NCI-H510A (cell line): ENCODE data around the gene ITGB5.

Experiments
- DNase-seq: peaks from one replicate; lab custom pipeline; 2025; lab: John Stamatoyannopoulos, UW

ITGB5 gene, protein sequence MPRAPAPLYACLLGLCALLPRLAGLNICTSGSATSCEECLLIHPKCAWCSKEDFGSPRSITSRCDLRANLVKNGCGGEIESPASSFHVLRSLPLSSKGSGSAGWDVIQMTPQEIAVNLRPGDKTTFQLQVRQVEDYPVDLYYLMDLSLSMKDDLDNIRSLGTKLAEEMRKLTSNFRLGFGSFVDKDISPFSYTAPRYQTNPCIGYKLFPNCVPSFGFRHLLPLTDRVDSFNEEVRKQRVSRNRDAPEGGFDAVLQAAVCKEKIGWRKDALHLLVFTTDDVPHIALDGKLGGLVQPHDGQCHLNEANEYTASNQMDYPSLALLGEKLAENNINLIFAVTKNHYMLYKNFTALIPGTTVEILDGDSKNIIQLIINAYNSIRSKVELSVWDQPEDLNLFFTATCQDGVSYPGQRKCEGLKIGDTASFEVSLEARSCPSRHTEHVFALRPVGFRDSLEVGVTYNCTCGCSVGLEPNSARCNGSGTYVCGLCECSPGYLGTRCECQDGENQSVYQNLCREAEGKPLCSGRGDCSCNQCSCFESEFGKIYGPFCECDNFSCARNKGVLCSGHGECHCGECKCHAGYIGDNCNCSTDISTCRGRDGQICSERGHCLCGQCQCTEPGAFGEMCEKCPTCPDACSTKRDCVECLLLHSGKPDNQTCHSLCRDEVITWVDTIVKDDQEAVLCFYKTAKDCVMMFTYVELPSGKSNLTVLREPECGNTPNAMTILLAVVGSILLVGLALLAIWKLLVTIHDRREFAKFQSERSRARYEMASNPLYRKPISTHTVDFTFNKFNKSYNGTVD

DNA sequence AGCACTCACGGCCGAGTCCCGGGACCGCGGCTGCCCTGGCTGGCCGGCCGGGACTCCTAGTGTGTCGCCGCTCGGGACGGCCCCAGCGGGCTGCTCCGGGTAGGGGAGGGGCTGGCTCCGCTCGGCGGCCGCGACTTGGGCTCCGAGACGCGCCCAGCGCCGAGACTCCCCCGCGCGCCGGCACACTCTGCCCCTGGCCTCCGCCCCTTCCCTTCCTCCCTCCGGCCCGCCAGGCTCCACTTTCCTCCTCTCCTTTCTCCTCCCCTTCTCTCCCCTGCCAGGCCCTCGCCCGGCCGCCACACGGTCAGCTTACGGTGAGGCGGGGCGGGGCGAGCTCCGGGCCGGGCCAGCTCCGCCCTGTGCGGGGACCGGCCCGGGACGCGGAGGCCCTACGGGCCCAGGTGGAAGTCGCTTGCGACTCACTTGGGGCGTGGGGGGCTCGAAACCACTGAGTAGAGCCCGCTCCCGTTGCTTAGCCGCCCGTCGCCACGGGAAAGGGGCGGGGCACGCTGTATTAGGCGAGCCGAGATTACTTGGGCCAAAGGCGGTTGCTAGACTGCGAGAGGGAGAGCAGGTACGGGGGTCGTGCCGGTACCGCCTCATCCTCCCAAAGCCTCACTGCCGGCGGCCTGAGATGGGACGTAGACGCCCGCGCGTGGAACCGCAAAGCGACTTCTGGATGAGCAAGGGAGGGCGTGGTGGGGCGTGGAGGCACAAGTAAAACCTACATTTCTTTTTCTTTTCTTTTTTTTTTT is at the start of gene ITGB5:
Gene ITGB5 (minus strand): TSS at position 189 of the 755 bp plus-strand sequence. CDS start 365 bp downstream, outside the sequence.
- peak; percentile 48 for DNase-seq

GRCh38 chr3:124935794-124936542 is 48.8 kb upstream of the ITGB5 start:
- DNase-seq, result no peak

DNA sequence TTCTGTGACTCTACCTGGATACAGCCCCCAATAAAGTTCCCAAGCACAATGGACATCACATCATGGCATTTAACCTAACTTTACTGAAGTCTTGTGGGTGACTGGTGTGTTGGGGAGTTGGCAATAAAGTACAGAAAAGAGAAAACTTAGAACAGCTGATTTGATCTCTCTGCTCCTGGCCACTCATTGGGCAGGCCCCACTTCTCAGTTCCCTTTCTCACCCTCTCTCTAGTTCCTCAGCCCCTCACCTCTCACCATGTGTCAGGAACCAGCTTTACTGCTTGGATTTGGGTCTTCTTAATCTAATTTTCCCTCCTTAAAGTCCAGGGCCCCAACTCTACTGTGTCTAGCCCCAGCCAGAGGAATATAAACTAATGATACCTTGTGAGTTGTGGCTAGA is 48.1 kb upstream of the ITGB5 start:
- DNase-seq, result no peak

DNA sequence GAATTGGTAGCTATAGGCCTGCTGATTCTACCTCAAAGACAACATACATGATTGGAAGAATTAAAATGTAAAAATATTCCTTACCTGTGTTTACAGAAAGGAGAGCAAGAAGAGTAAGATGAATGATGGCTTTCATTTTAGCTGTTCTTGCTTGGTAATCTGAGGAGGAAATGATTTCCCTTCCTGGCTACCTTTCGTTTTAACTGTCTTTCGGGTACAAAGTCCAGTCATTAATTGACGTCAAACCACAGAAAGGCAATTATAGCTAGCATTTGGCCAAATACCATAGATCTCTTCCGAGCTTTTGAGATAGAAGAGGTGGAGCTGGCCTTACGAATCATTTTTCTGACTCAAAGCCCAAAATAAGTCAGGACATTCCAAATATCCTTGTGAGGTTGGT is 47.4 kb upstream of the ITGB5 start, which contains the start of gene MUC13:
Gene MUC13 (minus strand): TSS at position 175 of the 400 bp plus-strand sequence. CDS start 39 bp downstream, at position 136.
- no peak for DNase-seq

GRCh38 chr3:124928333-124929202 is 41.4 kb upstream of the ITGB5 start:
- no peak for DNase-seq

DNA sequence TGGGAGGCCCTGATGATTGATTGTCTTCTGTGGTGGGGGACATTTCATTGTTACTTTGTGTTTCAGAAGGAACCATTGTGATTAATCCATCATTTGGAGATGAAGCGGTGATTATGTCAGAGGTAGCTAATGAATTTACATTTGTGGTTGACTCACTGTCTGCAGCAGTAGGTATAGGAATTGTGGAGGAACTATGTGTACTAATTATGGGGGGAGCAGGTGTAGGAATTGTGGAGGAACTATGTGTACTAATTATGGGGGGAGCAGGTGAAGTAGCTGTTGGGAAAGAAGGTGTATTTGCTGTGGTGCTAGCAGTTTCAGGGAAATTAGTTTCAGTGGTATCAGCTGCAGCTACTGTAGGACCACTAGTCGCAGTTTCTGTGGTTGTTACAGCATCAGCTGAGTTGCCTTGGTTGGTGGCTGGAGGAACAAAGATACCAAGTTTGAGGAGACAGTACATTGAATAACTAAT is 40.4 kb upstream of the ITGB5 start:
- no peak for DNase-seq

DNA sequence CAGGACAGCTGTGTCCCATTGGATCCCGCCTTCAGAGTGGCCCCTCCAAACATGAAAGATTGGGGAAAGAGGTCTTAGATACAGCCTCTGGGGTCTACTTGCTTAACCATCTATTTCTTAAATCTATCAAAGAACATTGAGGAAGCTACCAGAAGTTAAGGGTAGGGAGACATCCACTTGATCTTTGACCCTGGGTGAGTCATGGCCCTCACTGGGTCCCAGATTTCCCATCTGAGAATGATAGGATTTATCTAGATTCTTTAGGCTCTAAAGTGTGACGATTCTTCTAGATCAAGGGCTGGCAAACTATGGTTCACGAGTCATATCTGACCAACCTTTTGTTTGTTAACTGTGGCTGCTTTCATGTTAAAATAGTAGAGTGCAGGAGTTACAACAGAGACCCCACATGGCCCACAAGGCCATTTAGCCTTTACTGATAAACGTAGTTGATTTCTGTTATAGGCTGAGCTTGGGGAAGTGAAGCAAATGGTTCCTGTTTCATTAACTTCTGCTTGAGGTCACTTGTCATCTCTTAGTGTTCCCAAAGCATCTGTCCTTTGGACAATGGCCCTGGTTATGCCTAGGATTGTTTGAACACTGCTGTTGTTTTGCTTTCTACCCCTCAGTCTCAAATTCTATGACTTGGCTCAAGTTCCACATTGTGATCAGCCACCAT is 39.4 kb upstream of the ITGB5 start:
- DNase-seq, result no peak

DNA sequence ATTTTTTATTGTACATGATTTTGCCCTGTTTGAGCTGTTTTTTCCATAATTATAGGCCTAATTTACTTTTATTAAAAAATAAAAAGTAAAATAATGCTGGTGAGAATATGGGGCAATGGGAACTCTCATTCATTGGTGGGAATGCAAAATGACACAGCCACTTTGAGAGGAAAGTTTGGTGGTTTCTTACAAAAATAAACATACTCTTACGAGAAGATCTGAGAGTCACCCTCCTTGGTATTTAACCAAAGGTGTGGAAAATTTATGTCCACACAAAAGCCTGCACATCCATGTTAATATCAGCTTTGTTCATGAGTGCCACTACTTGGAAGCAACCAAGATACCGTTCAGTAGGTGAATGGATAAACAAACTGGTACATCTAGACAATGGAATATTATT is 37.6 kb upstream of the ITGB5 start:
- no peak for DNase-seq

GRCh38 chr3:124923833-124924232 is 36.7 kb upstream of the ITGB5 start:
- no peak for DNase-seq

GRCh38 chr3:124920718-124921117 is 33.6 kb upstream of the ITGB5 start:
- DNase-seq, result no peak

DNA sequence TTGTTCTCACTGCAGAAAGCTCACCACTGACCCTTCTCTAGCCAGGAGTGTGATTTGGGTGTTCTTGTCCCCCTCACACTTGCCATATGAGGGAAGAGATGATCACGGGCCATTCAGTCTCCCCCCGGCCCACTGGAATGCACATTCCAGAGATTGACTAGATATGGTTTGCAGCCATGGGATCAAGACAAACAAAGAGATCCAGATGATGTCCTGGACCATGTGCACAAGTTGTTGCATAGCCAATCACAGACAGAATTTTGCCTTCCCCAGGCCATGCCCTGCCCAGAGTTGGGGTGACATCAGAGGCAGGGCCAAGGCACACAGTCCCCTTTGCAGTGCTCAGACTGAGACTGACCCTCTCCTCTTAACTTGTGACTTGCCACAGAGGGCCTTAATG is 32.6 kb upstream of the ITGB5 start:
- no peak for DNase-seq

DNA sequence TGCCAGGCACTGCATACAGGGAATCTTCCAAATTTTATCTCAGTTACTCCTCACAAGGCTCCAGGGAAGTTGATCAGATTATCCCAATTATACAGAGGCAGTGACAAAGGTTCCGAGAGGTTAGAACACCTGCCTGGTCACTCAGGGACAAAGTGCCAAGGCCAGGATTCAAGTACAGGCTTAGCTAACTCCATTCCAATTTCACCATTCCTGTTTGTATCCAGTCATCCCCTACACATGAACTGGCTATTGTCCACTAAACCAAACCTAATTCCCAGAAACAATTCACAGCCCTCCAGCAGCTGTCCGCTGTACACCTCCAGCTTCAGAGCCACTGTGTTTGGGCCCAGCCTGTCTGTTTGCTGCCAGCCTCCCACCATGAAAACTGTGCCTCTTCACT is 31.4 kb upstream of the ITGB5 start:
- no peak for DNase-seq

- DNase-seq, result no peak
Observed at GRCh38 chr3:124916837-124917409, 29.8 kb upstream of the ITGB5 start.

DNA sequence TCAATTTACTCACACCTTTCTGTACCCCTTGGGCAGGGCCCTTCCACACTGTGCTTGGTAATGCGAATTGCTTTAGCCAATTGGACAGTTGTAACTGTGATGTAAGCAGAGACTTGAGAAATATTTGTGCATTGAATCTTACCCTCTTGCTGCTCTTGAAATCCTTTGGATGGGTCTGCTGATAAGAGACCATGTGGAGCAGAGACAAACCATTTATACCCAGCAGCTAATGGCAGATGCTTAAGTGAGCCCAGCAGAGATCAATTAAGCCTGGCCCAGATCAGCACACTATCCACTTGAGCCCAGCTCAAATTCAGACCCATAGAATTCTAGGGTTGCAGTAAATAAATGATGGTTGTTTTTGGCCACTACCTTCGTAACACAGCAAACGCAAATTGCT is 28.1 kb upstream of the ITGB5 start:
- DNase-seq, result no peak

DNA sequence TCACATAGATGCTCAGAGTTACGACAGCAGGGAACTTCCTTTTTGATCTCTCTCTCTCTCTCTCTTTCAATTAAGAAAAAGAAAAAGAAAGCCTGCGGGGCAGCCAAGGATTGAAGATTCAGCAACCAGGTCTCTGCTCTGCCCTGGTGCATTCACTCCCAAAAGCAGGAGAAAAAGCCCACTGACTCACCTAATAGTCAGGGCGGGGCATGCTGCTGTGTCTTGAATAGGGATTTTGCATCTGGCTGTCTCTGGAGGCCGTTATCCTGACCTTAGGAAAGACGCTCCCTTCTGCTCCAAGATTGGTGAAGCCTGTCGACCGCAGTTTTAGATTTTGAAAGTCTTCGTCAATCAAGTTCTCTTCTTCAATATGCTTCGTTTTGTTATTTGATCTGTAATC is 20.8 kb upstream of the ITGB5 start:
- no peak for DNase-seq

DNA sequence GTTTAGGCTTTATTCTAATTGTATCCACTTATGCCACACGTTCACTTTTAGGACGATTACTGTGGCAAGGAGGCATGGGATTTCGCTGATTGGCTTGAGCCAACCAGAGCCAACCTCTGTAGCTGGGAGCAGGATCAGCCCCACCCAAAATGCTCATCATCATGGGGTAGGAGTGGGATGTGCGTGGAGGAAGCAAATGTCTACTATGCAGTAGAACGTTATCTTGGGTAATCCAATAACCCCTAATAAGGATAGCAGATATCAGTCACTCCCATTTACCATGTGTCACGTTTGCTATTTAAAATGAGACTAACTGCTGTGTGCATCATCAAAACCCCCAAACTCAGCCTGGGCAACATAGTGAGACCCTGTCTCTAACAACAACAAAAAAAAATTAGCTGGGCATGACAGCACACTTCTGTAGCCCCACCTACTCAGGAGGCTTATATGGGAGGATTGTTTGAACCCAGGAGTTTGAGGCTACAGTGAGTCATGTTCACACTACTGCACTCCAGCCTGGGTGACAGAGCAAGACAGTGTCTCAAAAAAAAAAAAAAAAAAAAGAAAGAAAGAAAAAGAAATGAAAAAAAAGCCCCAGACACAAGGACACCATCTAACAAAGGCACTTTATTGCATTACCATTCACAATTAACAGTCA is 17.8 kb upstream of the ITGB5 start:
- no peak for DNase-seq

DNA sequence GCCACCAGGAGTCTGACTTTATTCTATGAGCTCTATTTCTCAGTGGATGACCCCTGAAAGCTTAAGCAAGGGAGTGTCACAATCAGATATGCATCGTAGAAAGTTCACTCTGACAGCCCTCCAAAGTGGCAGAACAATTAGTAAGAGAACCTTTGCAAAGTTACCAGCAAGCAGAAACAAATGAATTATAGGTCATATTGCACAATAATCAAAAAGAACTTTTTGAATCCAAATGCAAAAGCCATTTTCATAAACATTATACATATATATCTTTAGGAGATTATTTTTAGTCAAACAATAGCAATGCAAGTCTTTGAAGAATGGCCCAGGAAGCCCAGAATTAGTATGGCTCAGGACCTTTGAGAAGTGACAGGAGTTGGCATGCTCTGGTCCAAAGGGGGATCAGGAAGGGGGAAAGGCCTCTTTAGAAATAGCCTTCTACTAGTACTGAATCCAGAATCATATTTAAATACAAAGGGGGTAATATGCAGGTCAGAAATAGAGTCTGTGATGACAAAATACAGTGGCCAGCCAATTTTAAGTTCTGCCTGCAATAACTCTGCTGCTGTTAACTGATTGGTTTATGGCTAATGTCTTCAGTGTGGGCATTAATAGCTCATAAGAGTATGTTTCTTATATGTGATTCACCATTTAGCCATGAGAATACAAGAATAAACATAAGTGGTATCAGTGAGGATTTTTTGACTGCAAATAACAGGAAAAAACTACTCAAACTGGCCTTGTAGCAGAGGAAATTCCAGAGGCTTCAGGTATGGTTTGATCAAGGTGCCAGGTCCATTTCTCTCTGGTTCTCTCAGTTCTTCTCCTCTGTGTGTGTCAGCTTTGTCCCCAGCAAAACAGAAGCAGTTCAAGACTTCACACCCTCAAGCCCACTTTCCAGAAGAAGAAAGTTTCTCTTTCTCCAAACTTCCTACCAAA is 17.0 kb upstream of the ITGB5 start:
- DNase-seq, result no peak
